ENCODE data around the gene GARIN5A. TPM values are rescaled to one million over a fixed set of nuclear protein-coding genes. Genes with fewer than 3 reads are reported as not detected.
A peak's percentile ranks its signal among the peaks of the same experiment; 100 is the strongest.

The GARIN5A gene
- total RNA-seq, 1 donor from 2014 or later = 11.5 TPM

- DNase-seq (ENCODE audit: low spot score in 2 of 2, unreplicated experiment in 2 of 2) = no peak
- Mint-ChIP-seq H3K4me3 (peak overlapping the region; percentile 55), H3K27me3 (ENCODE audit: low read depth) (peaks cover 60% of the 10 kb centered on the region), H3K27ac (peak overlapping the region; percentile 68), H3K4me1 (peaks cover 38% of the 10 kb centered on the region), H3K9me3 (no peaks in the 10 kb centered on the region), H3K36me3 (peaks cover 11% of the 10 kb centered on the region)
- TF ChIP-seq CTCF (IDR thresholded peaks at IDR 0.05; ENCODE audit: unreplicated experiment) = no peak
These were observed 11.9 kb upstream of the GARIN5A start for GRCh38 chr19:50488389-50489194.

GRCh38 chr19:50486823-50487515, 10.3 kb upstream of the GARIN5A start:
- no peak overlapping the region for H3K27ac Mint-ChIP-seq
- peaks cover 34% of the 10 kb centered on the region for H3K4me1 Mint-ChIP-seq
- no peaks in the 10 kb centered on the region for H3K9me3 Mint-ChIP-seq
- DNase-seq (ENCODE audit: low spot score in 2 of 2, unreplicated experiment in 2 of 2) = no peak
- peak; percentile 63 for TF ChIP-seq CTCF (IDR thresholded peaks at IDR 0.05; ENCODE audit: unreplicated experiment)
- no peak overlapping the region for H3K4me3 Mint-ChIP-seq
- H3K27me3 Mint-ChIP-seq (ENCODE audit: low read depth) = peaks cover 48% of the 10 kb centered on the region
- H3K36me3 Mint-ChIP-seq = peaks cover 16% of the 10 kb centered on the region

GRCh38 chr19:50485284-50485955, 8.8 kb upstream of the GARIN5A start:
- no peak for TF ChIP-seq CTCF (IDR thresholded peaks at IDR 0.05; ENCODE audit: unreplicated experiment)
- peaks cover 14% of the 10 kb centered on the region for H3K36me3 Mint-ChIP-seq
- DNase-seq (ENCODE audit: low spot score in 2 of 2, unreplicated experiment in 2 of 2) = no peak
- H3K27ac Mint-ChIP-seq = no peak overlapping the region
- peaks cover 20% of the 10 kb centered on the region for H3K4me1 Mint-ChIP-seq
- no peak overlapping the region for H3K4me3 Mint-ChIP-seq
- no peaks in the 10 kb centered on the region for H3K9me3 Mint-ChIP-seq
- peaks cover 32% of the 10 kb centered on the region for H3K27me3 Mint-ChIP-seq (ENCODE audit: low read depth)

GRCh38 chr19:50482916-50483315, 6.3 kb upstream of the GARIN5A start:
- TF ChIP-seq CTCF (IDR thresholded peaks at IDR 0.05; ENCODE audit: unreplicated experiment) = no peak
- peaks cover 4% of the 10 kb centered on the region for H3K4me1 Mint-ChIP-seq
- H3K27me3 Mint-ChIP-seq (ENCODE audit: low read depth) = peaks cover 11% of the 10 kb centered on the region
- no peak for DNase-seq (ENCODE audit: low spot score in 2 of 2, unreplicated experiment in 2 of 2)
- no peak overlapping the region for H3K27ac Mint-ChIP-seq
- peaks cover 21% of the 10 kb centered on the region for H3K36me3 Mint-ChIP-seq
- H3K4me3 Mint-ChIP-seq = no peak overlapping the region
- no peaks in the 10 kb centered on the region for H3K9me3 Mint-ChIP-seq

- no peak for DNase-seq (ENCODE audit: low spot score in 2 of 2, unreplicated experiment in 2 of 2)
- no peak overlapping the region for H3K27ac Mint-ChIP-seq
- H3K4me1 Mint-ChIP-seq = peaks cover 6% of the 10 kb centered on the region
- H3K27me3 Mint-ChIP-seq (ENCODE audit: low read depth) = peaks cover 6% of the 10 kb centered on the region
- peaks cover 26% of the 10 kb centered on the region for H3K36me3 Mint-ChIP-seq
- H3K4me3 Mint-ChIP-seq = no peak overlapping the region
- no peak for TF ChIP-seq CTCF (IDR thresholded peaks at IDR 0.05; ENCODE audit: unreplicated experiment)
- H3K9me3 Mint-ChIP-seq = peaks cover 4% of the 10 kb centered on the region
These were observed 5.7 kb upstream of the GARIN5A start for GRCh38 chr19:50482271-50482855.

Data from mesothelial cell of epicardium (in vitro differentiated cells).